ENCODE measurements around the gene XRN2.

DNA sequence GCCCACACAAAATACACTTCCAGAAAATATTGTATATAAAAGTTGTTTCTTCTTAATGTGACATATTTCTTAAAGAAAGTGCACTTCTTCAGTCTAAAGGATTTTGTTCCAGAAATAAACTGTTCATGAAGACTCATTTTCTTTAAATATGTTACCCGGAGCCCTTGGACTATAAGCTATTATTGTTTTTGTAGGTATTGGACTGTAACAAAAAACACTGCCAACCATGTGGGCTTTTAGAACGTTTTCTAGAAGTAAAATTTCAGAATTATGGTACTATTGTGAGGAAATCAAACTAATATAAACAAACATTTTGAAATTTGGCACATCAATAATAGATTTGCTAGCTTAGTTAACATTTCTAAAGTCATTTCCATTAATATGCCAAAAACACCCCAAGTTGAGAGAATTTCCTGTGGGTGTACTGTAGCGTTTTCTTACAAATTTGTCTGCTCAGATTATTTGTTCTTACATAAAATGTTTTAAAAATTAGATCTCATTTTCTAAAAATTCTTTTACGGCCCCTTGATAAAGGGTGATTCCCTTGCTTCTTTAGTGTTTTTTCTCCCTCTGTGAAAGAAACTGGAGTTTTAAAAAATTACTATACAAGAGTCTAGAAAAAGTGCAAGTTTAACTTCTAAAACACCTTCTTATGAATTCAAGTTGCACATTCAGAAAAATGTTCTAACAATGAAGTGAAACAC lies 90.8 kb downstream of the XRN2 start:
- TF ChIP-seq, protein P1, sequence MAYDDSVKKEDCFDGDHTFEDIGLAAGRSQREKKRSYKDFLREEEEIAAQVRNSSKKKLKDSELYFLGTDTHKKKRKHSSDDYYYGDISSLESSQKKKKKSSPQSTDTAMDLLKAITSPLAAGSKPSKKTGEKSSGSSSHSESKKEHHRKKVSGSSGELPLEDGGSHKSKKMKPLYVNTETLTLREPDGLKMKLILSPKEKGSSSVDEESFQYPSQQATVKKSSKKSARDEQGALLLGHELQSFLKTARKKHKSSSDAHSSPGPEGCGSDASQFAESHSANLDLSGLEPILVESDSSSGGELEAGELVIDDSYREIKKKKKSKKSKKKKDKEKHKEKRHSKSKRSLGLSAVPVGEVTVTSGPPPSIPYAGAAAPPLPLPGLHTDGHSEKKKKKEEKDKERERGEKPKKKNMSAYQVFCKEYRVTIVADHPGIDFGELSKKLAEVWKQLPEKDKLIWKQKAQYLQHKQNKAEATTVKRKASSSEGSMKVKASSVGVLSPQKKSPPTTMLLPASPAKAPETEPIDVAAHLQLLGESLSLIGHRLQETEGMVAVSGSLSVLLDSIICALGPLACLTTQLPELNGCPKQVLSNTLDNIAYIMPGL (CRISPR knock-in tag; IDR thresholded peaks at IDR 0.05; ENCODE audit: borderline replicate concordance), result no peak
- TF ChIP-seq CTCF (IDR thresholded peaks at IDR 0.05), result no peak
- TF ChIP-seq, protein P2, sequence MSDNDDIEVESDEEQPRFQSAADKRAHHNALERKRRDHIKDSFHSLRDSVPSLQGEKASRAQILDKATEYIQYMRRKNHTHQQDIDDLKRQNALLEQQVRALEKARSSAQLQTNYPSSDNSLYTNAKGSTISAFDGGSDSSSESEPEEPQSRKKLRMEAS (IDR thresholded peaks at IDR 0.05), result no peak
- TF ChIP-seq POLR2A (IDR thresholded peaks at IDR 0.05; ENCODE audit: low read length), result no peak
- no peak for TF ChIP-seq KDM1A (IDR thresholded peaks at IDR 0.05; ENCODE audit: low read depth)

All from A549 (cell line).